Measurements from ENCODE around the gene H6PD.

- TF ChIP-seq ESRRG (CRISPR knock-in tag; IDR thresholded peaks at IDR 0.05) (no peak), GLIS3 (CRISPR knock-in tag; IDR thresholded peaks at IDR 0.05) (no peak), PATZ1 (CRISPR knock-in tag; IDR thresholded peaks at IDR 0.05; ENCODE audit: borderline replicate concordance) (no peak), BACH2 (CRISPR knock-in tag; IDR thresholded peaks at IDR 0.05; ENCODE audit: borderline replicate concordance) (no peak), ISL1 (CRISPR knock-in tag; IDR thresholded peaks at IDR 0.05) (no peak), CSDC2 (CRISPR knock-in tag; IDR thresholded peaks at IDR 0.05) (no peak), ARNTL (CRISPR knock-in tag; IDR thresholded peaks at IDR 0.05; ENCODE audit: borderline replicate concordance, low read depth) (no peak), POU6F1 (CRISPR knock-in tag; IDR thresholded peaks at IDR 0.05; ENCODE audit: borderline replicate concordance, low read depth) (no peak)
Measured at GRCh38 chr1:9300573-9300972, 66.0 kb downstream of the H6PD start.

Measured in SK-N-SH treated with all-trans-retinoic acid at 6 μM for 48 hours (cell line).